DOHH2 (cell line): Measurements from ENCODE around the gene C1orf185.
A peak's percentile ranks its signal among the peaks of the same experiment; 100 is the strongest.
"Not testable (repeated sequence)": the region's sequence is repeated elsewhere in the genome, so short reads cannot be mapped to it uniquely, and the experiment has no call there.

Experiments
- H3F3A ChIP-seq: fragments of 200-600 bp; sonication (generic), shearing (Covaris generic); 2 replicates; pipeline ENCODE4 v1.6.0; 2016; ENCODE audit warnings: antibody characterized with exemption, mild to moderate bottlenecking; ENCODE audit not compliant: control insufficient read depth, insufficient read depth
- H3K27ac ChIP-seq: fragments of 200-600 bp; sonication (generic); 2 replicates; pipeline ENCODE4 v1.5.1; 2014; ENCODE audit warnings: low read depth, mild to moderate bottlenecking, low read length, moderate library complexity
- H3K27me3 ChIP-seq: fragments of 200-600 bp; sonication (generic); 2 replicates; pipeline ENCODE4 v1.6.1; 2014; ENCODE audit warnings: mild to moderate bottlenecking, low read length, mixed read lengths; ENCODE audit not compliant: control insufficient read depth
- H3K36me3 ChIP-seq: fragments of 200-600 bp; sonication (generic); 2 replicates; pipeline ENCODE4 v1.6.1; 2014; ENCODE audit warnings: mild to moderate bottlenecking, low read length, moderate library complexity, mixed read lengths; ENCODE audit not compliant: control insufficient read depth
- H3K4me1 ChIP-seq: fragments of 200-600 bp; sonication (generic); 2 replicates; pipeline ENCODE4 v1.6.1; 2014; ENCODE audit warnings: mild to moderate bottlenecking, low read length, mixed read lengths; ENCODE audit not compliant: control insufficient read depth
- H3K4me2 ChIP-seq: fragments of 200-600 bp; sonication (generic); 2 replicates; pipeline ENCODE4 v1.6.0; 2014; ENCODE audit warnings: mild to moderate bottlenecking, low read length, moderate library complexity
- H3K4me3 ChIP-seq: fragments of 200-600 bp; sonication (generic); 2 replicates; pipeline ENCODE4 v1.5.1; 2014; ENCODE audit warnings: mild to moderate bottlenecking, low read length, mixed read lengths
- H3K79me2 ChIP-seq: fragments of 200-600 bp; sonication (generic); 2 replicates; pipeline ENCODE4 v1.6.1; 2014; ENCODE audit warnings: mild to moderate bottlenecking, low read length, mixed read lengths; ENCODE audit not compliant: control insufficient read depth
- H3K9me2 ChIP-seq: fragments of 200-600 bp; sonication (generic); replicated peaks from 2 replicates; pipeline ENCODE4 v1.6.1; 2014; ENCODE audit warnings: mild to moderate bottlenecking, low read length, mixed read lengths; ENCODE audit not compliant: control insufficient read depth
- H3K9me3 ChIP-seq: fragments of 200-600 bp; sonication (generic); 2 replicates; pipeline ENCODE4 v1.6.1; 2014; ENCODE audit warnings: antibody characterized with exemption, low read length, mixed read lengths; ENCODE audit not compliant: control insufficient read depth, insufficient read depth
- H4K20me1 ChIP-seq: fragments of 200-600 bp; sonication (generic); 2 replicates; pipeline ENCODE4 v1.6.0; 2014; ENCODE audit warnings: low read depth, mild to moderate bottlenecking, antibody characterized with exemption, low read length, moderate library complexity; ENCODE audit not compliant: control insufficient read depth, insufficient read depth
- EZH2phosphoT487 ChIP-seq: fragments of 200-600 bp; sonication (generic); IDR thresholded peaks from 2 replicates; pipeline ENCODE4 v1.6.1; 2017; ENCODE audit warnings: borderline replicate concordance, mild to moderate bottlenecking, antibody characterized with exemption, low read length, moderate library complexity, mixed read lengths
- TF ChIP-seq, protein P1 (sequence below): fragments of 200-600 bp; sonication (generic); IDR thresholded peaks from one replicate; pipeline ENCODE4 v1.5.1; 2014; ENCODE audit warnings: antibody characterized with exemption, mild to moderate bottlenecking, low read depth, low read length; ENCODE audit not compliant: poor library complexity, severe bottlenecking

C1orf185 gene

DNA sequence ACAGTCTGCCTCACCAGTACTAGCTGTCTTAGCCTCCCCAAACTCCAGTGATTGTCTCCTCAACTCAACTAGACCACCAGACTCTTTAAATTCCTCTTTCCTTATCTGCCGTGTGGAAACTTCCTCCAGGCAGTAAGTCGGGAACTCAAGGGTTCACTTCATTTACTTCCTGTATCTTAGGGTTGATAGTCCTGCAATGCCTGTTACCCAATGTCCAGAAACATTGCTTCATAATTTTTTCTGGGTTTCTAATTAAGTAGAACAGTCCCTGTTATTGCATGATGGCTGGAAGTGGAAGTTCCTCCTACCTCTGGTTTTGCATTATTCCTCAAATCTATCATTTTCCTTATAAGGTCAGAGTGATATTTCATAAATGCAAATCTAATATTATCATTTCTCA is 73.2 kb downstream of the C1orf185 start:
- no peaks in the 10 kb centered on the region for H3K9me3 ChIP-seq

DNA sequence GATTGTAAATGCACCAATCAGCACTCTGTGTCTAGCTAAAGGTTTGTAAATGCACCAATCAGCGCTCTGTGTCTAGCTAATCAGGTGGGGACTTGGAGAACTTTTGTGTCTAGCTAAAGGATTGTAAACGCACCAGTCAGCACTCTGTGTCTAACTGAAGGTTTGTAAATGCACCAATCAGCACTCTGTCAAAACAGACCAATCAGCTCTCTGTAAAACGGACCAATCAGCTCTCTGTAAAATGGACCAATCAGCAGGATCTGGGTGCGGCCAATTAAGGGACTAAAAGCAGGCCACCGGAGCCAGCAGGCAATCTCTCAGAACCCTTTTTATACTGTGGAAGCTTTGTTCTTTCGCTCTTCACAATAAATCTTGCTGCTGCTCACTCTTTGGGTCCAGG is 76.0 kb downstream of the C1orf185 start:
- not testable (repeated sequence) for H3K36me3 ChIP-seq, H3K4me2 ChIP-seq, H3K4me1 ChIP-seq, H3K9me3 ChIP-seq, H3K4me3 ChIP-seq, H3F3A ChIP-seq, H3K9me2 ChIP-seq, H3K27ac ChIP-seq, H3K79me2 ChIP-seq, H4K20me1 ChIP-seq
- peaks cover 17% of the 10 kb centered on the region for H3K27me3 ChIP-seq

More for the DNA sequence above, 73.2 kb downstream of the C1orf185 start:
- H3K79me2 ChIP-seq: no peaks in the 10 kb centered on the region
- H3F3A ChIP-seq: no peaks in the 10 kb centered on the region
- no peak overlapping the region for H3K4me2 ChIP-seq
- peaks cover 17% of the 10 kb centered on the region for H3K27me3 ChIP-seq
- no peak for TF ChIP-seq EZH2phosphoT487
- TF ChIP-seq, protein P1, sequence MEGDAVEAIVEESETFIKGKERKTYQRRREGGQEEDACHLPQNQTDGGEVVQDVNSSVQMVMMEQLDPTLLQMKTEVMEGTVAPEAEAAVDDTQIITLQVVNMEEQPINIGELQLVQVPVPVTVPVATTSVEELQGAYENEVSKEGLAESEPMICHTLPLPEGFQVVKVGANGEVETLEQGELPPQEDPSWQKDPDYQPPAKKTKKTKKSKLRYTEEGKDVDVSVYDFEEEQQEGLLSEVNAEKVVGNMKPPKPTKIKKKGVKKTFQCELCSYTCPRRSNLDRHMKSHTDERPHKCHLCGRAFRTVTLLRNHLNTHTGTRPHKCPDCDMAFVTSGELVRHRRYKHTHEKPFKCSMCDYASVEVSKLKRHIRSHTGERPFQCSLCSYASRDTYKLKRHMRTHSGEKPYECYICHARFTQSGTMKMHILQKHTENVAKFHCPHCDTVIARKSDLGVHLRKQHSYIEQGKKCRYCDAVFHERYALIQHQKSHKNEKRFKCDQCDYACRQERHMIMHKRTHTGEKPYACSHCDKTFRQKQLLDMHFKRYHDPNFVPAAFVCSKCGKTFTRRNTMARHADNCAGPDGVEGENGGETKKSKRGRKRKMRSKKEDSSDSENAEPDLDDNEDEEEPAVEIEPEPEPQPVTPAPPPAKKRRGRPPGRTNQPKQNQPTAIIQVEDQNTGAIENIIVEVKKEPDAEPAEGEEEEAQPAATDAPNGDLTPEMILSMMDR: no peak
- no peaks in the 10 kb centered on the region for H4K20me1 ChIP-seq
- no peaks in the 10 kb centered on the region for H3K4me1 ChIP-seq
- no peaks in the 10 kb centered on the region for H3K9me2 ChIP-seq
- H3K27ac ChIP-seq: no peak overlapping the region
- no peak overlapping the region for H3K4me3 ChIP-seq
- H3K36me3 ChIP-seq: no peaks in the 10 kb centered on the region

DNA sequence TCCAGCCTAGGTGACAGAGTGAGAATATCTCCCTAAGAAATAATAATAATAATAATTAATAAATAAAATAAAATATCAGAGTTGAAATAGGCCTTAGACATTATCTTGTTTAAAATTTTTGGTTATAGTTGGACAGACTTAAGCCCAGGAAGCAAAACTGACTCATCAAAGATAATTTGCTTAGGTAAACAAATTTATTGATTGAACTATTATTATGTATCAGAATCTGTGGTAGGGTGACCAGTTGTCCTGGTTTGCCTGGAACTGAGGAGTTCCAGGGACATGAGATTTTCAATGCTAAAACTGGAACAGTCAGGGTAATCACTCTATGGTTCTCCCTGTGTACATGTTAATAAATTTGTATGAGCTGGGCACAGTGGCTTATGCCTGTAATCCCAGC is 86.2 kb downstream of the C1orf185 start:
- Histone ChIP-seq H4K20me1 (0 out of 2 replicates have a peak, but pooled peaks cover 3% of the 10 kb centered on the region), H3F3A (no peaks in the 10 kb centered on the region), H3K9me2 (no peaks in the 10 kb centered on the region), H3K4me1 (no peaks in the 10 kb centered on the region), H3K4me3 (no peak overlapping the region), H3K4me2 (no peak overlapping the region), H3K79me2 (no peaks in the 10 kb centered on the region), H3K9me3 (no peaks in the 10 kb centered on the region), H3K36me3 (no peaks in the 10 kb centered on the region), H3K27me3 (peaks cover 17% of the 10 kb centered on the region), H3K27ac (no peak overlapping the region)
- TF ChIP-seq, protein P1: no peak
- TF ChIP-seq EZH2phosphoT487: no peak

DNA sequence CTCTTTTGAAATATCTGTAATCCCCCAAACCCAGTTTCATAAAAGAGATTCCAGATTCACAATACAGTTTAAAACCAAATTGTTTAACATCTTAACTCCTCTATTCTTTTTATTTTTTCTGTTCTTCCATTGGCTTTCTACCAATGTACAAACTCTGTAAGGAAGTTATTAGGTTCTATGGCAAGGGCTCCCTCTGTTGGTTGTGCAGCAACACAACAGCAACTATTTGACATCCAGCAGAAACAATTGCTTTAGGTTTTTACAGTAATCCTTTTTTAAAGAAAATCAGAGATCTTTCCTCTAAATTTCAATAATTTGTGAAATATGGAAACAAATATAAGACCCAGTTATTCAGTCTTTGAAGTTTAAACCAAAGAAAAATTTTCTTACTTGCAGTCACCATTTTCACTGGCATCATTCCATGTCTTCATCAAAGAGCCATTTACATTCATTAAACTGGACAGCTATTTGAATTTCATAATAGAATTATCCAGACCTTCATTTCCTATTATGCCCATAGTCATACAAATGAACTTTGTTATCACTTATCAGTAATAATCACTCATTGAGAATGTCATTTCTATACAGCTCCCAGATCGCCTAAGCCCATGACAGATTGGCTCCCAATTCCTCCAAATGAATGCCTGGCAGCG is 87.5 kb downstream of the C1orf185 start:
- H3K9me3 ChIP-seq: no peaks in the 10 kb centered on the region
- no peaks in the 10 kb centered on the region for H3K79me2 ChIP-seq
- H3K36me3 ChIP-seq: no peaks in the 10 kb centered on the region
- no peaks in the 10 kb centered on the region for H3K4me1 ChIP-seq
- no peaks in the 10 kb centered on the region for H3K9me2 ChIP-seq
- no peak overlapping the region for H3K4me2 ChIP-seq
- no peak overlapping the region for H3K4me3 ChIP-seq
- TF ChIP-seq, protein P1: peak; percentile 92
- TF ChIP-seq EZH2phosphoT487: no peak
- peaks cover 13% of the 10 kb centered on the region for H3K27me3 ChIP-seq
- 0 out of 2 replicates have a peak, but pooled peaks cover 3% of the 10 kb centered on the region for H4K20me1 ChIP-seq
- no peaks in the 10 kb centered on the region for H3F3A ChIP-seq
- no peak overlapping the region for H3K27ac ChIP-seq
